ENCODE measurements around the gene ARPC5. TPM values are rescaled to one million over a fixed set of nuclear protein-coding genes. Genes with fewer than 3 reads are reported as not detected.

ARPC5 gene
- total RNA-seq, 3 donors from 2014 or later (not counting 1 experiment from before 2014, with no cell fraction given), result 103 to 120 (median 113) TPM

DNA sequence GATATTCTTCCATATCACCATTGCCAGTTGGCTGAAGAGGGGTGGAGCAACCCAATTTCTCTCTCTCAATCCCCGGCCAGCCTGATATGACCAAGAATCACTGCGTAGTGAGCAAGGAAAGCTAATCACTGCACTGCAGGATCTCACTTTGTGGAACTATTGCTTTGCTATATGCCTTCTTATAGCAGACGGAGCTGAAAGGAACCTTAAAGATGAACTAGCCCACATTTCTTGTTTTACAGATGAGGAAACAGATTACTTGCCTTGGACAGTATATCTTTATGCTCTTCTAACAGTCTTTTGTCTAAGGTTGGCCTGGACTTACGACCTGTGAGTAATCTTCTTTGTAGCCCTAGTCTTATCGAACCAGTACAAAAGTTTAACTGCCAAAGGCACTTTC lies 9.9 kb upstream of the ARPC5 start:
- no peak overlapping the region for H3K27ac ChIP-seq (ENCODE audit: low read length)
- Mint-ChIP-seq H3K9me3 (no peaks in the 10 kb centered on the region), H3K4me3 (no peak overlapping the region), H3K27me3 (ENCODE audit: low read depth in 2 of 2) (peaks cover 38 to 49% of the 10 kb centered on the region in 2 donors), H3K36me3 (no peaks in the 10 kb centered on the region), H3K4me1 (no peaks in the 10 kb centered on the region), H3K27ac (no peak overlapping the region)
- intact Hi-C loops (cut with micrococcal nuclease), result no loop called here
- H3K36me3 ChIP-seq (ENCODE audit: control insufficient read depth, insufficient read depth, low read length), result no peaks in the 10 kb centered on the region
- no peaks in the 10 kb centered on the region for H3K4me1 ChIP-seq (ENCODE audit: control insufficient read depth, insufficient read depth, low read length)
- no peak overlapping the region for H3K4me3 ChIP-seq (ENCODE audit: low read length)
- peaks cover 3% of the 10 kb centered on the region for H3K27me3 ChIP-seq (ENCODE audit: control insufficient read depth, insufficient read depth, low read length)
- ATAC-seq (no peak), DNase-seq (no peak)
- no peak for TF ChIP-seq CTCF (IDR thresholded peaks at IDR 0.05)
- WGBS (ENCODE audit: insufficient coverage), result 91% methylated on average over 5 of the region's 5 CpGs
- no peaks in the 10 kb centered on the region for H3K9me3 ChIP-seq (ENCODE audit: control insufficient read depth, insufficient read depth, low read length)

GRCh38 chr1:183642166-183642565 lies 6.6 kb upstream of the ARPC5 start:
- TF ChIP-seq CTCF (IDR thresholded peaks at IDR 0.05), result no peak
- no peak for DNase-seq
- Histone ChIP-seq H3K4me1 (ENCODE audit: control insufficient read depth, insufficient read depth, low read length) (no peaks in the 10 kb centered on the region), H3K27me3 (ENCODE audit: control insufficient read depth, insufficient read depth, low read length) (peaks cover 3% of the 10 kb centered on the region), H3K4me3 (ENCODE audit: low read length) (no peak overlapping the region), H3K9me3 (ENCODE audit: control insufficient read depth, insufficient read depth, low read length) (no peaks in the 10 kb centered on the region), H3K36me3 (ENCODE audit: control insufficient read depth, insufficient read depth, low read length) (no peaks in the 10 kb centered on the region), H3K27ac (ENCODE audit: low read length) (no peak overlapping the region)
- no peak for ATAC-seq
- Mint-ChIP-seq H3K27ac (no peak overlapping the region), H3K4me1 (no peaks in the 10 kb centered on the region), H3K9me3 (no peaks in the 10 kb centered on the region), H3K27me3 (ENCODE audit: low read depth in 2 of 2) (peaks cover 32 to 34% of the 10 kb centered on the region in 2 donors), H3K4me3 (no peak overlapping the region), H3K36me3 (no peaks in the 10 kb centered on the region)
- intact Hi-C loops (cut with micrococcal nuclease), result no loop called here
- 100% methylated on average over 1 of the region's 3 CpGs for WGBS (ENCODE audit: insufficient coverage)

GRCh38 chr1:183640193-183640592 lies 4.6 kb upstream of the ARPC5 start:
- Histone ChIP-seq H3K36me3 (ENCODE audit: control insufficient read depth, insufficient read depth, low read length) (no peaks in the 10 kb centered on the region), H3K9me3 (ENCODE audit: control insufficient read depth, insufficient read depth, low read length) (no peaks in the 10 kb centered on the region), H3K4me1 (ENCODE audit: control insufficient read depth, insufficient read depth, low read length) (peaks cover 7% of the 10 kb centered on the region), H3K27ac (ENCODE audit: low read length) (no peak overlapping the region), H3K27me3 (ENCODE audit: control insufficient read depth, insufficient read depth, low read length) (no peaks in the 10 kb centered on the region), H3K4me3 (ENCODE audit: low read length) (no peak overlapping the region)
- Mint-ChIP-seq H3K27ac (no peak overlapping the region), H3K36me3 (no peaks in the 10 kb centered on the region), H3K9me3 (no peaks in the 10 kb centered on the region), H3K27me3 (ENCODE audit: low read depth in 2 of 2) (peaks cover 15 to 21% of the 10 kb centered on the region in 2 donors), H3K4me1 (peaks cover 14% of the 10 kb centered on the region in 2 donors), H3K4me3 (no peak overlapping the region)
- intact Hi-C loops (cut with micrococcal nuclease), result no loop called here
- ATAC-seq (no peak), DNase-seq (no peak)
- no peak for TF ChIP-seq CTCF (IDR thresholded peaks at IDR 0.05)
- 69% methylated on average over 1 of the region's 1 CpG for WGBS (ENCODE audit: insufficient coverage)

DNA sequence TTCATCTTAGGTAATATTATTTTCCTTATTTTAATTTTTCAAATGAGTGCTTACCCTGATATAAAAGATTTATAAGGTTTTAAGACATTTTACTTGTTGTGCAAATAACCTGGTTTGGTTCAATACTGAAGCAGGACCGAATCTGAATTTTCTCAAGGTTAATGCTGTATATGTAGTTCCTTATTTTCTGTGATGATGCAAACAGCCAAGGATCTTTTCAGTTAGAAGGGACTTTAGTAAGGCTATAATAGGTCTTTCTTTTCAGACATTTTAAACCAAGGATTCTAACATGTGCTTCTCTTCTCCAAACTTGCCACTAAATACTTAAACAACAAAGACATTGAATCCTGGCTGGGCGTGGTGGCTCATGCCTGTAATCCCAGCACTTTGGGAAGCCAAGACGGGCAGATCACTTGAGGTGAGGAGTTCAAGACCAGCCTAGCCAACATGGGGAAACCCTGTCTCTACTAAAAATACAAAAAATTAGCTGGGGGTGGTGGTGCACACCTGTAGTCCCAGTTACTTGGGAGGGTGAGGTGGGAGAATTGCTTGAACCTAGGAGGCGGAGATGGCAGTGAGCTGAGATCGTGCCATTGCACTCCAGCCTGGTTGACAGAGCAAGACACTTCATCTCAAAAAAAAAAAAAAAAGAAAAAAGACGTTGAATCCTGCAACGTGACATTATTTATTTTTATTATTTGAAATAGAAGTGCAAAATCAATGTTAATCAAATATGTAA lies 3.2 kb upstream of the ARPC5 start:
- Mint-ChIP-seq H3K27me3 (ENCODE audit: low read depth in 2 of 2) (peaks cover 12 to 19% of the 10 kb centered on the region in 2 donors), H3K27ac (no peak overlapping the region), H3K9me3 (no peaks in the 10 kb centered on the region), H3K4me3 (no peak overlapping the region), H3K4me1 (peaks cover 26% of the 10 kb centered on the region in 2 donors), H3K36me3 (no peaks in the 10 kb centered on the region)
- 87% methylated on average over 4 of the region's 7 CpGs for WGBS (ENCODE audit: insufficient coverage)
- no peak for DNase-seq
- H3K9me3 ChIP-seq (ENCODE audit: control insufficient read depth, insufficient read depth, low read length), result no peaks in the 10 kb centered on the region
- intact Hi-C loops (cut with micrococcal nuclease), result no loop called here
- H3K4me3 ChIP-seq (ENCODE audit: low read length), result no peak overlapping the region
- ATAC-seq, result no peak
- H3K36me3 ChIP-seq (ENCODE audit: control insufficient read depth, insufficient read depth, low read length), result no peaks in the 10 kb centered on the region
- no peaks in the 10 kb centered on the region for H3K27me3 ChIP-seq (ENCODE audit: control insufficient read depth, insufficient read depth, low read length)
- TF ChIP-seq CTCF (IDR thresholded peaks at IDR 0.05), result no peak
- H3K27ac ChIP-seq (ENCODE audit: low read length), result no peak overlapping the region
- H3K4me1 ChIP-seq (ENCODE audit: control insufficient read depth, insufficient read depth, low read length), result peaks cover 9% of the 10 kb centered on the region

Data from natural killer cell (primary cell).